GM21619 (cell line): ENCODE results near the gene POLH.
"Not testable (repeated sequence)": the region's sequence is repeated elsewhere in the genome, so short reads cannot be mapped to it uniquely, and the experiment has no call there.

ENCODE experiments used
- ATAC-seq: cut with Tn5 transposase; IDR thresholded peaks from one replicate; pipeline ENCODE4 v1.9.1; 2021; ENCODE audit not compliant: unreplicated experiment

Gene POLH

DNA sequence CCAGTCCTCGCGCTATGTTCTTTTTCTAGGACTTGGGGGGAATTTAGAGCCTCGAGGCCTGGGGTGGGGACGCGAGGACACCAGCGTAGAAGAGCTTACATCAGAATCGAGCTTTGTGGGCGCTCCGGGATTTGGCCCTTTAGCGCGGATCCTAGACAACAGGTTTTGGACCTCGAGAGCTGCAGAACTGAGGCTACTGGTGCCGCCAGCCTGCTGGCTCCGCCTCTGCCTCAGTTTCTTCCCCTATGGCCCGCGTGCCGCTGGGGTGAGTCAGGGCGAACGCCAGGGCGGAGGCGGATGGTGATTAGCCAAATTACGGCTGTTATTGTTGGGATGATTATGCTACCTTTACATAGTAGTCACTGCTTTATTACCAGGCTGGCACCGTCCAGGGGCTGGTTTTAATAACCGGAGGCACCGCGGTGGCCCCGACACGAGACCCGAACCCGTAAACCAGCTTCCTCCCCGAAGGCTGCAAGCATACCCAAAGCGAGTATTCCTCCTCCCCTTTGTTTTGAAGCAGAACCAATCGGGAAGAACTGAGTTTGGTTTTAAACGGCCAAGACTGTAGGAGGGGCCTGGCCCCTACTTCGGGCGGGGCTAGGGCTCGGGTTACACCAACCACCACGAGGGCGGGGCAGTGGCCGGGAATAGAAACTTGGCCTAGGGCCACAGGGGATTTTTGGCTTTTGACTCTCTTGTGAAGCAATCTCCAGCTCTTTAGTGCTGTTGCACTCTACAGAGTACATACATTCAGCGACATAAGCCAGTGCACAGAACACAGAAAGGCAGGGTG is 53.7 kb downstream of the POLH start:
- peak; percentile 68 for ATAC-seq

DNA sequence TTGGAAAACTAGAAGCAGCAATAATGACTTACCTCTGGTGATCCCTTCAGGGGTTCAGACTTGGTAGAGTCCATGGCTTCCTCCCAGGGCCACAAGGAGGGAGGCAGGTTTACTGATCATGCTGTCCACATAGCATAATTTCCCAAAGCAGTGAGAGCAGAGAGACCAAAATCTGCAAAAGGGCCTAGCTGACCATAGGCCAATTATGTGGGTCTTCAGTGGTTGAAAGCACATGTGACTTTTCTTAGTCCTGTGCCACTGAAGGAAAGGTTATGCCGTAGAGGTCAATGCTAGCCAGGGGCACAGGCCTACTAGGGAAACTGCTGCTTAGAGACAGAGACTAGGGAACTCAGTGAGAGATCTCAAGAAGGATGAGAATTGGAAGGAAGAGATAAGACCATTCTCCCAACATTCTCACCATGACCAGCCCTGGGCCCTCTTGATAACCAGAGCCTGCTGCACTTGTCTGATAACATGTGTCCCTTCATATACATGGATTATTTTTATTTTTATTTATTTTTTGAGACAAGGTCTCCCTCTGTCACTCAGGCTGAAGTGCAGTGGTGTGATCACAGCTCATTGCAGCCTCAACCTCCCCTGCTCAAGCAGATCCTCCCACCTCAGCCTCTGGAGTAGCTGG is 55.1 kb downstream of the POLH start:
- no peak for ATAC-seq

DNA sequence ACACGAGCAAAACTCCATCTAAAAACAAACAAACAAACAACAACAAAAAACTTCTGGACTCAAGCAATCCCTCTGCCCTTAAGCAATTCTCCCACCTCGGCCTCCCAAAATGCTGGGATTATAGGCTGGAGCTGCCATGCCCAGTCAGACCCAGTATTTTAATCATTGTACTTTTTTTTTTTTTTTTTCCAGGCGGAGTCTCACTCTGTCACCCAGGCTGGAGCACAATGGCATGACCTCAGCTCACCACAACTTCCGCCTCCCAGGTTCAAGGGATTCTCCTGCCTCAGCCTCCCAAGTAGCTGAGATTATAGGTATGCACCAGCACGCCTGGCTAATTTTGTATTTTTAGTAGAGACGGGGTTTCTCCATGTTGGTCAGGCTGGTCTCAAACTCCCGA is 57.0 kb downstream of the POLH start:
- ATAC-seq = not testable (repeated sequence)

DNA sequence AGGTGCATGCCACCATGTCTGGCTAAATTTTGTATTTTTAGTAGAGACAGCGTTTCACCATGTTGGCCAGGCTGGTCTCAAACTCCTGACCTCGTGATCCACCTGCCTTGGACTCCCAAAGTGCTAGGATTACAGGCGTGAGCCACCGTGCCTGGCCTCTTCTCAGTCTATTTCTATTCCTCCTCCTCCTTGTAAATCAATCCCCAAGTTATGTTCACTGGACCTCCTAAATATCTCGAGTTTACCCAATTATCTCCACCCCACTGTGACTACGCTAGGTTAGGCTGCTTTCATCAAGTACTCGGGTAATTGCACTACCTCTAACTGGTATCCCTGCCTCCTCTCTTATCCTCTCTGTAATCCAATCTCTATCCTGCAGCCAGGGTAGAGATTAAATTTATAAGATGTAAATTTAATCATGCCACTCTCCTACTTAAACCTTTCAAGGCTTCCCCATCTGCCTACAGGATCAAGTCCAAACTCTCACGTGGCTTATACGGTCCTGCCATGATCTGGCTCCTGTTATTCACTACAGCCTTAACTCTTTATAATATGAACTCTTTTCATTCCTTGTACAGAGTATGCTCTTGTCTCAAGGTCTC is 58.8 kb downstream of the POLH start:
- no peak for ATAC-seq

DNA sequence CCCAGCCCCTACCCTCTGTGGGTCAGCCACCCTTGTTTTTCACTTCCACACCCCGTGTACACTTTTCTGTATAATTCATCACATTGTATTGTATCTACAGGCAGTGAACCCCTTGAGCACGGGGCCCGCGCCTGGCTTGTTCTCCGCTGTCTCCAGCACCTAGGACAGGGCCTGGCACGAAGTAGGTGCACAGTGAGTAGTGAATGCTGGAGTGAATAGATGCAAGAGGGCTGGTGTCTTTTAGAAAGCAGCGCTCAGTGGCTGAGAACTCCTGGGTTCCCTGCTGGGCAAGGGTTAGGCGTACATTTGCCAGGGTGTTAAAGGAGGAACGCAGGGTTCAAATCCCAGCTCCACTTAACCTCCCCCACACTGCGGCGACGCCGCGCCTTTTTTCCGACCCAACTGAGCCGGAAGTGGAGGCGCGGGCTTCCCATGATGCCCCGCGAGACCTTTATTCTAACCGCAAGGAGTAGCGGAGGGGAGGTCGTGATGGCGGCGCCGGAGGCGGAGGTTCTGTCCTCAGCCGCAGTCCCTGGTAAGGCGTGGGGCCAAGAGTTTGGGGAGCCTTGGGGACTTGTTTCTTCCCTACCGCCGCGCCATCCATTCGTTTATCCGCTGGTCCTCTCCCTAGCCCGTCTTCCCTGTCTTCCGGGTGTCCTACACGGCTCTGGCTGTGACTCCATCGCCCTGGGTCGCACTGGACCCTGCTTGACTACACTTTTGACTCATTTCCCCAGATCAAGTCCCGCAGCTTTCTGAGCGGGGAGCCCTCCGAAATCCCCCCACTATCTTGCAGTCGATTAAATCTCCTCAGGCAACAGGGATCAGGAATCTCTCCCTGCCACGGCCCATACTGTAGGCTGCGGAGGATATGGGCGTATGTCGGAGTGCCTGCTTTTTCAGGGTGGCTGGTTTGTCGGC is 59.7 kb downstream of the POLH start, which contains the start of gene MAD2L1BP:
Gene MAD2L1BP (plus strand): TSS at position 454 of the 921 bp plus-strand sequence. CDS start 36 bp downstream, at position 490.
- ATAC-seq = peak; percentile 81

DNA sequence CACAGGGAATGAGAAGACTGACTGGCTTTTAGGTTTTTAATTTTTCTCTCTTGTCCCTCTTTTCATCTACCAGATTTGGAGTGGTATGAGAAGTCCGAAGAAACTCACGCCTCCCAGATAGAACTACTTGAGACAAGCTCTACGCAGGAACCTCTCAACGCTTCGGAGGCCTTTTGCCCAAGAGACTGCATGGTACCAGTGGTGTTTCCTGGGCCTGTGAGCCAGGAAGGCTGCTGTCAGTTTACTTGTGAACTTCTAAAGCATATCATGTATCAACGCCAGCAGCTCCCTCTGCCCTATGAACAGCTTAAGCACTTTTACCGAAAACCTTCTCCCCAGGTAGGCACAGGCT is 60.3 kb downstream of the POLH start:
- ATAC-seq = no peak

DNA sequence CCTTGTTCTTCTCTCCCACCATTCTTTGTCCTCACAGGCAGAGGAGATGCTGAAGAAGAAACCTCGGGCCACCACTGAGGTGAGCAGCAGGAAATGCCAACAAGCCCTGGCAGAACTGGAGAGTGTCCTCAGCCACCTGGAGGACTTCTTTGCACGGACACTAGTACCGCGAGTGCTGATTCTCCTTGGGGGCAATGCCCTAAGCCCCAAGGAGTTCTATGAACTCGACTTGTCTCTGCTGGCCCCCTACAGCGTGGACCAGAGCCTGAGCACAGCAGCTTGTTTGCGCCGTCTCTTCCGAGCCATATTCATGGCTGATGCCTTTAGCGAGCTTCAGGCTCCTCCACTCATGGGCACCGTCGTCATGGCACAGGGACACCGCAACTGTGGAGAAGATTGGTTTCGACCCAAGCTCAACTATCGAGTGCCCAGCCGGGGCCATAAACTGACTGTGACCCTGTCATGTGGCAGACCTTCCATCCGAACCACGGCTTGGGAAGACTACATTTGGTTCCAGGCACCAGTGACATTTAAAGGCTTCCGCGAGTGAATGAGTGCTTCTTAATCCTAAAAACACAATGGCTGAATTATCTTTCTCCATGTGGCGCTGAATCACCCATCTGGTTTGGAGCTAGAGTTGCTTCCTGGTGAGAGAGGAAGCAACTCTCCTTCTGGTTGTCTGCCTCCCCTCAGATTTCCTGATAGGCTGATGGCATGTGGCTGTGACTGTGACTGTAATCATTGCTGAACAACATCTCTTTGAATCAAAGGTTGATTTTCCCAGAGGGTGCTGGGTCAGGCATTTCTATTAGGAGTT is 64.2 kb downstream of the POLH start:
- no peak for ATAC-seq

DNA sequence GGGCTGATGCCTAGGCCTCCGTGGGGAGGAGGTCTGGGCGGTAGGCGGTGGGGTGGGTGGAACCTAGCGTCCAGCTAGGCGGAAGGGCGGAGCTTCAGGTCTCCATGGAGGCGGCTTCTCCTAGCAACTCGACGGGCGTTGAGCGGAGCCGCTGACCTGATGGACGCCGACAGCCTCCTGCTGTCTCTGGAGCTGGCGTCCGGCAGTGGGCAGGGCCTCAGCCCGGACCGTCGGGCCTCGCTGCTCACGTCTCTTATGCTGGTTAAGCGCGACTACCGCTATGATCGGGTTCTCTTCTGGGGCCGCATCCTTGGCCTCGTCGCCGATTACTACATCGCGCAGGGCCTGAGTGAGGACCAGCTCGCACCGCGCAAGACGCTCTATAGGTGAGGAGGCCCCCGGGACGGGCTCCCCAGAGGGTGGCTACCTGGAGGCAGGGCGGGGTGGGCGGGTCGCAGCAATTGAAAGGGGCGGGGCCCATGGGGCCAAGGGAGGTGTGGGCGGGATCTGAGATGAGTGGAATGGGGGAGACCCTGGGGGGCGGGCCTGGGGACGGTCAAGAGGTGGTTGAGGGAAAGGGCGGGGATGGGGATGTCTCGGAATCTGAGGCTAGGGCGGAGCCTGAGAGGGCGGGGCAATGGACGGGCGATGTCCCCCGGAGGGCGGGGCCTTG is 69.1 kb downstream of the POLH start, which contains the start of gene RSPH9:
Gene RSPH9 (plus strand): TSS at position 97 of the 673 bp plus-strand sequence. CDS start 63 bp downstream, at position 160.
- ATAC-seq = peak; percentile 64

DNA sequence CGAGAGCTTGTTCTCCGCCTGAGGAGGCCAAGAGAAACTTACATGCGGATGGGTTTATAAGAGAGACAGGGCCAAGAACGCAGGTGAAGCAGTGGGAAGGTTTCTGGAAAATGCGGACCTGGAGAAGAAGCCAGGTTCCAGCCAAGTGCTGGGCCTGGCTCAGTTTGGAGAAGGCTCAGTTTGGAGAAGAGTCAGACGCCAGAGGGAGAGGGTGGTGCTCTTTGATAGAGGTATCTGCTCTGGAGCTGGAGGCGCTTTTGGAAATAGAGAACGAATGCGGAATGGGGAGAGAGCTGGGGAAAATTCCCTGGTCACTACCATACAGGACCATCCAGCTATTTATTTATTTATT is 69.6 kb downstream of the POLH start:
- peak; percentile 19 for ATAC-seq

DNA sequence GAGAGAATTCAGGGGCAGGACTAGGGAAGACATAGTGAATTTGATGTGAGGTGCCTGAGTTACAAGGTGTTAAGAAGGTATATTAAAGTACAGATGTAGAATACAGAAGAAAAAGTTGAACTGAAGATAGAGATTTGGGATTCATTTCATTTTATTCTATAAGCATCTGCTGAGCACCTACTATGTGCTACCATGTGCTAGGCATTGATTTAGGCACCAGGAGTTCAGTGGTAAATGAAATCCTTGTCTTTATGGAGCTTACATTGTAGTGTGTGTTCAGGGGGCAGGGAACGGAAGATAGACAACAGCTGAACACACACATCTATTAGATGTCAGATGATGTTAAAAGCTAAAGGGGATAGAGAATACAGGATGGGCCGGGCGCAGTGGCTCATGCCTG is 71.6 kb downstream of the POLH start:
- no peak for ATAC-seq

DNA sequence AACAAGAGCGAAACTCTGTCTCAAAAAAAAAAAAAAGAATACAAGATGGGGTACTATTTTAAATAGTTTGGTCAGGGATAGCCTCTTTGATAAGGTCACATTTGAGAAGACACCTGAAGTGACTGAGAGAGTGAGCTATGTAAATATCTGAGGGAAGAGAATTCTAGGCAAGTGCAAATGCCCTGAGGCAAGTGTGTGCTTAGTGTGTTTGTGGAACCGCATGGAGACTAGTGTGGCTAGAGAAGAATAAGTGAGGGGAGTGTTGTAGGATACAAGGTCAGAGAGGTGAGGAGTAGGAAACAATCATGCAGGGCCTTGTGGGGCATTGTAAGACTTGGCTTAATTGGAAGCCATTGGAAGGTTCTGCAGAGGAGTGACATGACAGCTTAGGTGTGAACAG is 72.3 kb downstream of the POLH start:
- ATAC-seq = no peak

DNA sequence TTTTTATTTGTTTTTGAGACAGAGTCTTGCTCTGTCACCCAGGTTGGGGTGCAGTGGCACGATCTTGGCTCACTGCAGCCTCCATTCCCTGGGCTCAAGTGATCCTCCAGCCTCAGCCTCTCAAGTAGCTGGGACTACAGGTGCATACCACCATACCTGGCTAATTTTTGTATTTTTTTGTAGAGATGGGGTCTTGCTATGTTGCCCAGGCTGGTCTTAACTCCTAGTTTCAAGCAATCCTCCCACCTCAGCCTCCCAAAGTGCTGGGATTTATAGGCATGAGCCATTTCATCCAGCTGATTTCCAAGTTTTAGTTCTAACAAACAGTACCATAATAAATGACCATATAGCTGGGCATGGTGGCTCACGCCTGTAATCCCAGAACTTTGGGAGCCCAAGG is 76.8 kb downstream of the POLH start:
- not testable (repeated sequence) for ATAC-seq

DNA sequence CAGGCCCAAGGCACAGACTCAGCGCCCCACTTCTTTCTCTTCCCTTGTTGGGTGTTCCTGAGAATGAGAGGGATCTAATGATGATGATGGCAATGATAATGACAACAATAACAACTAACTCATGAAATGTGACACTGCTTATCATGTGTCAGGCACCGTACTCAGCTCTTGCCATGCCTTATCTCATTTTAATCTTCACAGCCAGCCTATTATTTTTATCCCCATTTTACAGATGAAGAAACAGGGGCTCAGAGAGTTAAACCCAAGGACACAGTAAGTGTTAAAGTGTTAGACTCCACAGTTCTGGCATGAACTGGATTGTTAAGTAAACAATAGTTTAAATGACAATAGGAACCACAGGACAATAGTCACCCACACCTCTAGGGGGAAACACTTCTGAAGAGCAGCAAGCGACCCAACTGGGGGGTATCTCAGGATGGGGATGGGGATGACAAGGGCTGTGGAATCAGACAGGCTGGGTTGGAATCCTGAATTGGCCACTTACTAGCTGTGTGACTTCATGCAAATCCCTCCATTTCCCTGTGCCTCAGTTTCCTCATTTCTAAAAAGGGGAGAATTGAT is 81.3 kb downstream of the POLH start:
- ATAC-seq = no peak

DNA sequence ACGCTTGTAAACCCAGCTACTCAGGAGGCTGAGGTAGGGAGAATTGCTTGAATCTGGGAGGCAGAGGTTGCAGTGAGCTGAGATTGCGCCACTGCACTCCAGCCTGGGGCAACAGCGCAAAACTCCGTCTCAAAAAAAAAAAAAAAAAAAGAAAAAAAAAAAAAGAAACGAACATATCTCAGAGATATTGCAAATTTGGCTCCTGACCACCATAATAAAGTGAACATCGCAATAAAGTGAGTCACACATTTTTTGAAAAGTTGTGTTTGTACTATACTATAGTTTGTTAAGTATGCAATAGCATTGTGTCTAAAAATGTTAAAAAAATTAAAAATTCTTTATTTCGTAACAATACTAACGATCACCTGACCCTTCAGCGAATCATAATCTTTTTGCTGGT is 82.2 kb downstream of the POLH start:
- no peak for ATAC-seq

DNA sequence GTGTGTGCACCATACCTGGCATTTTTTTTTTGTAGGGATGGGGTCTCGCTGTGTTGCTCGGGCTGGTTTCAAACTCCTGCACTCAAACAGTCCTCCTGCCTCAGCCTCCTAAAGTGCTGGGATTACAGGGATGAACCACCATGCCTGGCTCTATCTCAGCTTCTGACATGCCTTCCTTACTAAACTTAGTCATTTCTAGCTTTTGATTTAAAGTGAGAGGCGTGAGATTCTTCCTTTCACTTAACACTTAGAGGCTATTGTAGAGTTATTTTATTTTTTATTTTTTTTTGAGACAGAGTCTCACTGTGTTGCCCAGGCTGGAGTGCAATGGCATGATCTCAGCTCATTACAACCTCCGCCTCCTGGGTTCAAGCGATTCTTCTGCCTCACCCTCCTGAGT is 87.0 kb downstream of the POLH start:
- ATAC-seq = not testable (repeated sequence)
